IPS DF 4.7 (cell line): ENCODE data around the gene RBM19.
A peak's percentile ranks its signal among the peaks of the same experiment; 100 is the strongest.

ENCODE experiments used
- DNase-seq: peaks from one replicate; pipeline ENCODE4 v3.0.0-alpha.2; 2013; ENCODE audit warnings: low spot score; ENCODE audit errors: extremely low read depth

The RBM19 gene

GRCh38 chr12:113932381-113933196 lies 33.5 kb downstream of the RBM19 start:
- no peak for DNase-seq

GRCh38 chr12:113931517-113931916 lies 34.6 kb downstream of the RBM19 start:
- no peak for DNase-seq

- no peak for DNase-seq
These were observed 35.9 kb downstream of the RBM19 start for GRCh38 chr12:113930249-113930648.

GRCh38 chr12:113929312-113929989 lies 36.7 kb downstream of the RBM19 start:
- DNase-seq, result no peak

- no peak for DNase-seq
These were observed 39.3 kb downstream of the RBM19 start for GRCh38 chr12:113926788-113927187.

- DNase-seq, result no peak
These were observed 41.8 kb downstream of the RBM19 start for GRCh38 chr12:113924341-113924740.

GRCh38 chr12:113923251-113923650 lies 42.9 kb downstream of the RBM19 start:
- DNase-seq, result no peak

- DNase-seq, result no peak
These were observed 44.7 kb downstream of the RBM19 start for GRCh38 chr12:113921430-113921829.

- no peak for DNase-seq
These were observed 46.3 kb downstream of the RBM19 start for GRCh38 chr12:113919791-113920190.

GRCh38 chr12:113918306-113918705 lies 47.8 kb downstream of the RBM19 start:
- DNase-seq, result no peak

- DNase-seq, result no peak
These were observed 48.7 kb downstream of the RBM19 start for GRCh38 chr12:113917393-113917792.

- DNase-seq, result no peak
These were observed 51.3 kb downstream of the RBM19 start for GRCh38 chr12:113914806-113915205.

GRCh38 chr12:113914176-113914575 lies 51.9 kb downstream of the RBM19 start:
- DNase-seq, result no peak

GRCh38 chr12:113912760-113913329 lies 53.3 kb downstream of the RBM19 start:
- DNase-seq, result peak; percentile 49

GRCh38 chr12:113911971-113912759 lies 54.0 kb downstream of the RBM19 start:
- DNase-seq, result no peak

- DNase-seq, result no peak
These were observed 55.3 kb downstream of the RBM19 start for GRCh38 chr12:113910751-113911272.

- DNase-seq, result no peak
These were observed 56.2 kb downstream of the RBM19 start for GRCh38 chr12:113909776-113910420.

GRCh38 chr12:113908584-113909100 lies 57.5 kb downstream of the RBM19 start:
- DNase-seq, result no peak

GRCh38 chr12:113907446-113908180 lies 58.5 kb downstream of the RBM19 start:
- DNase-seq, result no peak
